GM18502 (cell line): ENCODE results near the gene THRAP3.

Experiments
- ATAC-seq: cut with Tn5 transposase; IDR thresholded peaks from one replicate; pipeline ENCODE4 v1.9.1; 2021; ENCODE audit warnings: mild to moderate bottlenecking; ENCODE audit not compliant: unreplicated experiment, poor library complexity

Gene THRAP3

GRCh38 chr1:36321119-36321951, 97.1 kb downstream of the THRAP3 start:
- no peak for ATAC-seq

GRCh38 chr1:36322041-36322785, 98.0 kb downstream of the THRAP3 start:
- ATAC-seq, result no peak

GRCh38 chr1:36322786-36323635, 98.8 kb downstream of the THRAP3 start:
- ATAC-seq, result no peak

GRCh38 chr1:36323636-36324352, 99.6 kb downstream of the THRAP3 start, which contains the start of gene EVA1B:
EVA1B (minus strand) TSS chr1:36323645; CDS start chr1:36323037, 608 bp downstream.
- no peak for ATAC-seq

- ATAC-seq, result no peak
Observed at GRCh38 chr1:36324353-36324703, 100.1 kb downstream of the THRAP3 start.

- no peak for ATAC-seq
Observed at GRCh38 chr1:36326499-36326898, 102.3 kb downstream of the THRAP3 start.

- ATAC-seq, result no peak
Observed at GRCh38 chr1:36327421-36328087, 103.3 kb downstream of the THRAP3 start.

- no peak for ATAC-seq
Observed at GRCh38 chr1:36328088-36328480, 103.8 kb downstream of the THRAP3 start.

GRCh38 chr1:36328713-36329112, 104.5 kb downstream of the THRAP3 start:
- ATAC-seq, result no peak

GRCh38 chr1:36329817-36330216, 105.6 kb downstream of the THRAP3 start:
- no peak for ATAC-seq

GRCh38 chr1:36330940-36331339, 106.7 kb downstream of the THRAP3 start:
- no peak for ATAC-seq

GRCh38 chr1:36337830-36338229, 113.6 kb downstream of the THRAP3 start:
- no peak for ATAC-seq

- no peak for ATAC-seq
Observed at GRCh38 chr1:36339215-36339614, 115.0 kb downstream of the THRAP3 start.

- no peak for ATAC-seq
Observed at GRCh38 chr1:36339615-36340014, 115.4 kb downstream of the THRAP3 start.

GRCh38 chr1:36341626-36342320, 117.5 kb downstream of the THRAP3 start:
- ATAC-seq, result no peak

- ATAC-seq, result no peak
Observed at GRCh38 chr1:36342426-36343185, 118.4 kb downstream of the THRAP3 start.

- ATAC-seq, result no peak
Observed at GRCh38 chr1:36343651-36344394, 119.6 kb downstream of the THRAP3 start.

- no peak for ATAC-seq
Observed at GRCh38 chr1:36344395-36344680, 120.1 kb downstream of the THRAP3 start.
